Spinal cord (tissue), 10 donors: ENCODE results near the gene KCNK2. TPM values are rescaled to one million over a fixed set of nuclear protein-coding genes. Genes with fewer than 3 reads are reported as not detected.

Source experiments
- DNase-seq, 6 donors: peaks; one replicate each; pipeline versions ENCODE4 v3.0.0 to v3.0.0-alpha.2; 2013 to 2015; ENCODE audit warnings: low spot score in 6 of 6, low read depth in 4 of 6
- H3K27ac ChIP-seq: one replicate; pipeline ENCODE4 v1.5.1; 2013; ENCODE audit warnings: low read depth, low read length, control low read depth
- H3K27me3 ChIP-seq: one replicate; pipeline ENCODE4 v1.6.1; 2013; ENCODE audit warnings: low read length; ENCODE audit not compliant: control insufficient read depth, insufficient read depth
- H3K36me3 ChIP-seq: one replicate; pipeline ENCODE4 v1.6.1; 2013; ENCODE audit warnings: low read length; ENCODE audit not compliant: control insufficient read depth, insufficient read depth
- H3K4me1 ChIP-seq: one replicate; pipeline ENCODE4 v1.6.1; 2013; ENCODE audit warnings: low read length; ENCODE audit not compliant: control insufficient read depth, insufficient read depth
- H3K4me3 ChIP-seq: one replicate; pipeline ENCODE4 v1.5.1; 2013; ENCODE audit warnings: low read depth, low read length, control low read depth
- H3K9me3 ChIP-seq: one replicate; pipeline ENCODE4 v1.6.1; 2013; ENCODE audit warnings: low read length; ENCODE audit not compliant: control insufficient read depth, insufficient read depth
- WGBS: methylation state at CpG from one replicate; pipeline ENCODE4 v1.1.5; 2013; ENCODE audit warnings: missing lambda C conversion rate; ENCODE audit not compliant: insufficient coverage; 5-methylcytosine and 5-hydroxymethylcytosine counted together
- polyA plus RNA-seq, 2 donors: library from polyadenylated mRNA; unstranded; fragments of 120-200 nt; gene quantifications; one replicate each; pipeline ENCODE4 v1.2.1, GENCODE V29; 2013; ENCODE audit not compliant: insufficient read length in 2 of 2
- total RNA-seq, 2 donors: library from RNA; depleted of rRNA in 1 of 2; stranded (reverse); fragments of 120-200 nt in 1 of 2; fragments of >200 nt in 1 of 2; gene quantifications; one replicate each; pipeline versions ENCODE4 v1.2.3 to v1.2.4, GENCODE V29; 2013 to 2014
- donor health status: healthy.

The KCNK2 gene
- total and polyA plus RNA-seq, 4 donors, result 27.1 to 184 (median 51.8) TPM

GRCh38 chr1:215181518-215181917, 99.0 kb downstream of the KCNK2 start:
- DNase-seq, result no peak
- H3K27me3 ChIP-seq, result no peaks in the 10 kb centered on the region
- peaks cover 6% of the 10 kb centered on the region for H3K36me3 ChIP-seq
- H3K4me3 ChIP-seq, result no peak overlapping the region
- 94% methylated on average over 2 of the region's 3 CpGs for WGBS
- H3K27ac ChIP-seq, result no peak overlapping the region
- peaks cover 5% of the 10 kb centered on the region for H3K9me3 ChIP-seq
- no peaks in the 10 kb centered on the region for H3K4me1 ChIP-seq

GRCh38 chr1:215185067-215185620, 102.6 kb downstream of the KCNK2 start:
- Histone ChIP-seq H3K27ac (no peak overlapping the region), H3K4me3 (no peak overlapping the region), H3K36me3 (peaks cover 6% of the 10 kb centered on the region), H3K4me1 (no peaks in the 10 kb centered on the region), H3K9me3 (peaks cover 5% of the 10 kb centered on the region), H3K27me3 (no peaks in the 10 kb centered on the region)
- WGBS, result no CpG with 5 or more reads among the region's 2 CpGs
- DNase-seq, result no peak

- DNase-seq, result no peak
- Histone ChIP-seq H3K27ac (no peak overlapping the region), H3K4me3 (no peak overlapping the region), H3K4me1 (no peaks in the 10 kb centered on the region), H3K36me3 (no peaks in the 10 kb centered on the region), H3K27me3 (no peaks in the 10 kb centered on the region), H3K9me3 (no peaks in the 10 kb centered on the region)
These were observed 105.9 kb downstream of the KCNK2 start for GRCh38 chr1:215188302-215188950.

GRCh38 chr1:215192306-215192705, 109.8 kb downstream of the KCNK2 start:
- H3K27ac ChIP-seq, result no peak overlapping the region
- no peak overlapping the region for H3K4me3 ChIP-seq
- H3K9me3 ChIP-seq, result no peaks in the 10 kb centered on the region
- H3K27me3 ChIP-seq, result no peaks in the 10 kb centered on the region
- H3K36me3 ChIP-seq, result no peaks in the 10 kb centered on the region
- no peaks in the 10 kb centered on the region for H3K4me1 ChIP-seq
- DNase-seq, result no peak

- Histone ChIP-seq H3K9me3 (no peaks in the 10 kb centered on the region), H3K4me3 (no peak overlapping the region), H3K4me1 (peaks cover 5% of the 10 kb centered on the region), H3K36me3 (no peaks in the 10 kb centered on the region), H3K27ac (no peak overlapping the region), H3K27me3 (no peaks in the 10 kb centered on the region)
- no peak for DNase-seq
- 100% methylated on average over 1 of the region's 1 CpG for WGBS
These were observed 115.5 kb downstream of the KCNK2 start for GRCh38 chr1:215198021-215198420.

- Histone ChIP-seq H3K4me1 (peaks cover 5% of the 10 kb centered on the region), H3K4me3 (no peak overlapping the region), H3K27me3 (no peaks in the 10 kb centered on the region), H3K9me3 (no peaks in the 10 kb centered on the region), H3K27ac (no peak overlapping the region), H3K36me3 (no peaks in the 10 kb centered on the region)
- WGBS, result no CpG with 5 or more reads among the region's 1 CpG
- no peak for DNase-seq
These were observed 117.6 kb downstream of the KCNK2 start for GRCh38 chr1:215200121-215200520.

GRCh38 chr1:215201283-215201682, 118.7 kb downstream of the KCNK2 start:
- no CpG with 5 or more reads among the region's 2 CpGs for WGBS
- Histone ChIP-seq H3K27ac (no peak overlapping the region), H3K4me1 (peaks cover 5% of the 10 kb centered on the region), H3K4me3 (no peak overlapping the region), H3K36me3 (no peaks in the 10 kb centered on the region), H3K27me3 (no peaks in the 10 kb centered on the region), H3K9me3 (no peaks in the 10 kb centered on the region)
- DNase-seq, result peak in 1 of 6 donors; percentile 22

GRCh38 chr1:215202868-215203267, 120.3 kb downstream of the KCNK2 start:
- Histone ChIP-seq H3K4me3 (no peak overlapping the region), H3K27ac (no peak overlapping the region), H3K36me3 (no peaks in the 10 kb centered on the region), H3K4me1 (peaks cover 5% of the 10 kb centered on the region), H3K9me3 (no peaks in the 10 kb centered on the region), H3K27me3 (no peaks in the 10 kb centered on the region)
- WGBS, result no CpG with 5 or more reads among the region's 2 CpGs
- no peak for DNase-seq

GRCh38 chr1:215210167-215210566, 127.6 kb downstream of the KCNK2 start:
- no peak overlapping the region for H3K4me3 ChIP-seq
- H3K27me3 ChIP-seq, result no peaks in the 10 kb centered on the region
- no peaks in the 10 kb centered on the region for H3K36me3 ChIP-seq
- no peaks in the 10 kb centered on the region for H3K9me3 ChIP-seq
- no peak for DNase-seq
- no peaks in the 10 kb centered on the region for H3K4me1 ChIP-seq
- no peak overlapping the region for H3K27ac ChIP-seq

GRCh38 chr1:215215846-215216245, 133.3 kb downstream of the KCNK2 start:
- no peak overlapping the region for H3K4me3 ChIP-seq
- H3K4me1 ChIP-seq, result peaks cover 3% of the 10 kb centered on the region
- no peaks in the 10 kb centered on the region for H3K27me3 ChIP-seq
- WGBS, result no CpG with 5 or more reads among the region's 1 CpG
- H3K27ac ChIP-seq, result no peak overlapping the region
- DNase-seq, result peak in 4 of 6 donors; percentile 12 to 75 (median 49)
- no peaks in the 10 kb centered on the region for H3K9me3 ChIP-seq
- no peaks in the 10 kb centered on the region for H3K36me3 ChIP-seq
